Smooth muscle cell (in vitro differentiated cells): ENCODE results near the gene NECAB3. TPM values are rescaled to one million over a fixed set of nuclear protein-coding genes. Genes with fewer than 3 reads are reported as not detected.

Source experiments
- DNase-seq: peaks from one replicate; lab custom pipeline; 2025; ENCODE audit not compliant: unreplicated experiment; lab: John Stamatoyannopoulos, UW
- H2AFZ ChIP-seq: fragments of 200-600 bp; sonication (generic); 2 replicates; pipeline ENCODE4 v1.6.0; 2016; ENCODE audit warnings: antibody characterized with exemption, low read depth, mild to moderate bottlenecking
- H3F3A ChIP-seq: fragments of 200-600 bp; sonication (generic); 2 replicates; pipeline ENCODE4 v1.6.0; 2017; ENCODE audit warnings: antibody characterized with exemption, low read depth
- H3K27ac ChIP-seq: fragments of 200-600 bp; sonication (generic); 2 replicates; pipeline ENCODE4 v1.5.1; 2016; ENCODE audit warnings: low read depth, mild to moderate bottlenecking
- H3K27me3 ChIP-seq: fragments of 200-600 bp; sonication (generic); 2 replicates; pipeline ENCODE4 v1.6.1; 2016; ENCODE audit warnings: low read depth, mild to moderate bottlenecking
- H3K36me3 ChIP-seq: fragments of 200-600 bp; sonication (generic); 2 replicates; pipeline ENCODE4 v1.5.1; 2016; ENCODE audit warnings: low read depth
- H3K4me1 ChIP-seq: fragments of 200-600 bp; sonication (generic); 2 replicates; pipeline ENCODE4 v1.5.1; 2016; ENCODE audit warnings: low read depth
- H3K4me2 ChIP-seq: fragments of 200-600 bp; sonication (generic); 2 replicates; pipeline ENCODE4 v1.6.0; 2016; ENCODE audit warnings: mild to moderate bottlenecking
- H3K4me3 ChIP-seq: fragments of 200-600 bp; sonication (generic); 2 replicates; pipeline ENCODE4 v1.5.1; 2016; ENCODE audit warnings: mild to moderate bottlenecking
- H3K79me2 ChIP-seq: fragments of 200-600 bp; sonication (generic); 2 replicates; pipeline ENCODE4 v1.6.0; 2016; ENCODE audit warnings: low read depth, mild to moderate bottlenecking
- H3K9ac ChIP-seq: fragments of 200-600 bp; sonication (generic); 2 replicates; pipeline ENCODE4 v1.6.0; 2016; ENCODE audit warnings: low read depth
- H3K9me3 ChIP-seq: fragments of 200-600 bp; sonication (generic); replicated peaks from 2 replicates; pipeline ENCODE4 v1.5.1; 2016; ENCODE audit warnings: low read depth
- H4K20me1 ChIP-seq: fragments of 200-600 bp; sonication (generic); 2 replicates; pipeline ENCODE4 v1.6.0; 2016; ENCODE audit warnings: low read depth
- CTCF ChIP-seq: fragments of 200-600 bp; sonication (generic); IDR thresholded peaks from 2 replicates; pipeline ENCODE4 v1.5.1; 2017; ENCODE audit warnings: borderline replicate concordance, mild to moderate bottlenecking, antibody characterized with exemption; ENCODE audit not compliant: insufficient read depth, poor library complexity, severe bottlenecking
- WGBS: methylation state at CpG from one replicate; pipeline ENCODE4 v1.1.7; 2016; ENCODE audit warnings: low lambda C conversion rate; 5-methylcytosine and 5-hydroxymethylcytosine counted together
- polyA plus RNA-seq: library from polyadenylated mRNA; unstranded; fragments of >200 nt; fragmentation: Nextera tagmentation; extraction: Ambion mirVana; gene quantifications from 2 replicates; pipeline ENCODE4 v1.2.1, GENCODE V29; 2016
- total RNA-seq: library from RNA; depleted of rRNA; stranded (reverse); fragments of >200 nt; gene quantifications from 2 replicates; pipeline ENCODE4 v1.2.3, GENCODE V29; 2014

The NECAB3 gene
- total and polyA plus RNA-seq, 2 experiments from 2014 or later, result 20.3 to 25.8 TPM

GRCh38 chr20:33681728-33682353 is 7.6 kb upstream of the NECAB3 start:
- Histone ChIP-seq H2AFZ (no peak overlapping the region), H3K27me3 (no peaks in the 10 kb centered on the region), H3K4me1 (peaks cover 3% of the 10 kb centered on the region), H3K4me2 (no peak overlapping the region), H3K9ac (no peak overlapping the region), H3K79me2 (peaks cover 8% of the 10 kb centered on the region), H4K20me1 (no peaks in the 10 kb centered on the region), H3K4me3 (no peak overlapping the region), H3K9me3 (no peaks in the 10 kb centered on the region), H3K36me3 (no peaks in the 10 kb centered on the region), H3F3A (peaks cover 3% of the 10 kb centered on the region), H3K27ac (no peak overlapping the region)
- DNase-seq, result no peak
- WGBS, result 92% methylated on average over 9 of the region's 9 CpGs
- no peak for TF ChIP-seq CTCF

GRCh38 chr20:33681288-33681687 is 7.1 kb upstream of the NECAB3 start:
- Histone ChIP-seq H4K20me1 (no peaks in the 10 kb centered on the region), H3K9me3 (no peaks in the 10 kb centered on the region), H3K36me3 (no peaks in the 10 kb centered on the region), H3K27me3 (no peaks in the 10 kb centered on the region), H3K9ac (no peak overlapping the region), H3K4me1 (no peaks in the 10 kb centered on the region), H3K79me2 (peaks cover 8% of the 10 kb centered on the region), H2AFZ (no peak overlapping the region), H3K4me2 (no peak overlapping the region), H3K27ac (no peak overlapping the region), H3K4me3 (no peak overlapping the region), H3F3A (peaks cover under 1% of the 10 kb centered on the region)
- no peak for TF ChIP-seq CTCF
- no peak for DNase-seq
- WGBS, result 91% methylated on average over 5 of the region's 5 CpGs

GRCh38 chr20:33680686-33681085 is 6.5 kb upstream of the NECAB3 start:
- no peak for DNase-seq
- H2AFZ ChIP-seq, result no peak overlapping the region
- H3K4me2 ChIP-seq, result no peak overlapping the region
- TF ChIP-seq CTCF, result no peak
- H4K20me1 ChIP-seq, result no peaks in the 10 kb centered on the region
- no peaks in the 10 kb centered on the region for H3K9me3 ChIP-seq
- WGBS, result 92% methylated on average over 2 of the region's 2 CpGs
- no peak overlapping the region for H3K9ac ChIP-seq
- H3K27me3 ChIP-seq, result no peaks in the 10 kb centered on the region
- no peak overlapping the region for H3K27ac ChIP-seq
- no peaks in the 10 kb centered on the region for H3K4me1 ChIP-seq
- peaks cover 7% of the 10 kb centered on the region for H3F3A ChIP-seq
- H3K79me2 ChIP-seq, result peaks cover 8% of the 10 kb centered on the region
- H3K36me3 ChIP-seq, result no peaks in the 10 kb centered on the region
- H3K4me3 ChIP-seq, result no peak overlapping the region

- no peak overlapping the region for H3K27ac ChIP-seq
- H3K27me3 ChIP-seq, result no peaks in the 10 kb centered on the region
- H3K4me1 ChIP-seq, result peaks cover 5% of the 10 kb centered on the region
- H3K9ac ChIP-seq, result no peak overlapping the region
- H3F3A ChIP-seq, result peaks cover 13% of the 10 kb centered on the region
- no peak overlapping the region for H3K4me2 ChIP-seq
- no peaks in the 10 kb centered on the region for H4K20me1 ChIP-seq
- 97% methylated on average over 20 of the region's 20 CpGs for WGBS
- TF ChIP-seq CTCF, result no peak
- no peak for DNase-seq
- H3K9me3 ChIP-seq, result no peaks in the 10 kb centered on the region
- no peak overlapping the region for H2AFZ ChIP-seq
- no peak overlapping the region for H3K4me3 ChIP-seq
- H3K36me3 ChIP-seq, result no peaks in the 10 kb centered on the region
- peaks cover 4% of the 10 kb centered on the region for H3K79me2 ChIP-seq
These were observed 5.7 kb upstream of the NECAB3 start for GRCh38 chr20:33679758-33680485.
